ENCODE measurements around the gene RNF225. TPM values are rescaled to one million over a fixed set of nuclear protein-coding genes. Genes with fewer than 3 reads are reported as not detected.
"Not testable (repeated sequence)": the region's sequence is repeated elsewhere in the genome, so short reads cannot be mapped to it uniquely, and the experiment has no call there.

The RNF225 gene
- polyA plus RNA-seq, 3 donors from 2014 or later: not detected

DNA sequence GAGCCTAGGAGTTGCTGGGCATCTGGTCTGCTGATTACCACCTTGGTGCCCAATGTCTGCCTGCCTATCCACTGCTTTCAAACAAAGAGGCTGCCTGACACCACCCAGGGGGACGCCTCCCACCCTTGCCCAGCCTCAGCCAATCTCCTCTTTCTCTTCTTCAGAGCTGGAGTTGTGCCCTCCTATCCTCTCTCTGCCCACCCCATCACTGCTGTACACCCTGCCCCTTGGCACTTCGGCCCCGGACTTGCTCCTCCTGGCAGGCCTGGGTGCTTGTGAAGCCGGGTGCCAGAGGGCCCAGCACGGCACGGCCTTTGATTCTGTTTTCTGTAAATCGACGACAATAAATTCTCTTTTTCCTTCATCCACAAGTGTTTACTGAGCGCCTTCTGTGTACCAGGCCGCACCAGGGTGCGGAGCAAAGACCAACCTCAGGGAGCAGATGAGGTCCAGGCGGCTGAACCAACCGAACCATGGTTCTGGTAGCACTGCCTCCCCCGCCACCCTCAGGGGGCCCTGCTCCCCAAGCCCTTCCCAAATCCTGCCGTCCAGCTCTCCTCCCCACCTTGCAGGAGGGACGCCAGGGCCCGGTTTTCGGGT, 5.0 kb downstream of the RNF225 start:
- Mint-ChIP-seq H3K27me3 (ENCODE audit: low read depth in 3 of 3) (peaks cover 10 to 12% (median 12%) of the 10 kb centered on the region in 3 donors), H3K27ac (peak overlapping the region in 4 of 6 donors; percentile 90 to 96 (median 94)), H3K4me3 (peak overlapping the region; percentile 42 to 93 (median 89))

DNA sequence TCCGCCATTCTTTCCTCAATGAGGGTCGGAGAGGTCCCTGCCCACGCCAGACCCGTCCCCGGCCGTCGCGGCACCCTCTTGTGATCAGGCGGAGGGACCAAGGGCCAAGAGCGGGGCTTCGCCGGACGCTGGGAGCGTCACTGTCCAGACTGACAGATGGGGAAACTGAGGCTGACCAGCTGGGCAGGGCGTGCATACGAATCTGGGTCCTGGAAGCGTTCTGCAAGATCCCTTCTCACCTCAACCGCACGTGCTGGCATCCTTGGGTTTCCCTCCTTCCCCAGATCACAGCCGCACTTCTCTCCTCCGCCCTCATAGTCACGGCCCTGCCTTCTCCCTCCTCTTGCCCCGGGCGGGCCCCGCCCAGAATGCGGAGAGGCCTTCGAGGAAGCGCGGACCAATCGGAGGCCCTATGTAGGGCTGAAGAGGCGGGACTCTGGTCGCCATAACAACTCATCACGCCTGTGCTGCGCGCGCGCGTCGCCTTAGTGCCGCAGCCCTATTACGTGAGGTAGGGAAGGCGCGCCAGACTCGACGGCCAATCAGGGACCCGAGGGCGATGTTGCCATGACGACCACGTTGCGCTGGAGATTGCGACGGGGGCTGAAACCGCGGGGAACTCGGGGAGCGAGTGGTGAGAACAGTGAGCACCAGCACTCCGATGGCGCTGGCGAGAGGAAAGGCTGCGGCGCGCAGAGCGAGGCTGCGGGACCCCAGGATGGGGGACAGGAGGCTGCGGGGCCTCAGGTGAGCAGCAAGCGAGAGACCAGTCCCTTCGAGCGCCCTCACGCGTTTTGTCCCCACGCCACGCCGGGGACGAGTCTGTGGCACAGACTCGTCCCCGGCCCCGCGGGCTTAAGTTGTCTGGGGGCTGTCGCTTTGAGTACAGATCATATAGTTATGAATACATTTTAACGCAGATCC, 5.7 kb downstream of the RNF225 start:
- H3K27me3 Mint-ChIP-seq (ENCODE audit: low read depth in 3 of 3): peaks cover 10 to 12% (median 12%) of the 10 kb centered on the region in 3 donors

More for the DNA sequence above, 5.0 kb downstream of the RNF225 start:
- peaks cover 0 to 4% (median 0%) of the 10 kb centered on the region in 3 donors for H3K36me3 Mint-ChIP-seq
- DNase-seq: no peak
- peaks cover 10 to 15% of the 10 kb centered on the region in 2 donors for H3K4me1 Mint-ChIP-seq
- H3K9me3 Mint-ChIP-seq: no peaks in the 10 kb centered on the region

DNA sequence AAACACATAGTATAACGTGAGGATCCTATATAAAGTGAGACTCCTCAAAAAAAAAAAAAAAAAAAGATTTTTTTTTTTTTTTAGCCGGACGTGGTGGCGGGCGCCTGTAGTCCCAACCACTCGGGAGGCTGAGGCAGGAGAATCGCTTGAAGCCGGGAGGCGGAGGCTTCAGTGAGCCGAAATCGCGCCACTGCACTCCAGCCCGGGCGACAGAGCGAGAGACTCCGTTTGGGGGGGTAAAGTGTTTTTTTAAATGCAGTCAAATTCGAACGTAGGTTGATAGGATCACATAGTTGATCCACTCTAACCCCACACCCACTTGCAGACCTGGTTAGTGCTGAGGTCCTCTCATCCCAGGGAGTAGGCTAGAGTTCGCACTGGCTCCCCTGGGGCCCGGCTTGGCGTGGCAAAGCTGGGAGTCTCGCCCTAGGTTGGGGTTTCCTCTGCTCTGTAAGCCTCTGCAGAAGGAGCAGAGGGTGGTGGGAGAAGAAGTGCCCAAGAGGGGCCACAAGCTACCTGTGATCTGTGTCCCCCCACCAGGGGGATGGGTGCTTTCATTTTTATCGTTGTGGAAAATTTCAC, 6.5 kb downstream of the RNF225 start:
- Mint-ChIP-seq H3K4me1 (peaks cover 14 to 18% of the 10 kb centered on the region in 2 donors), H3K4me3 (peak overlapping the region in 3 of 5 donors; percentile 86 to 92 (median 87)), H3K9me3 (no peaks in the 10 kb centered on the region), H3K27ac (peak overlapping the region in 4 of 6 donors; percentile 90 to 96 (median 95)), H3K36me3 (no peaks in the 10 kb centered on the region), H3K27me3 (ENCODE audit: low read depth in 3 of 3) (peaks cover 10 to 11% (median 11%) of the 10 kb centered on the region in 3 donors)
- peak in 1 of 3 donors; percentile 22 for DNase-seq

More for the DNA sequence above, 5.7 kb downstream of the RNF225 start:
- H3K9me3 Mint-ChIP-seq: no peaks in the 10 kb centered on the region
- peaks cover 10 to 15% of the 10 kb centered on the region in 2 donors for H3K4me1 Mint-ChIP-seq
- H3K4me3 Mint-ChIP-seq: peak overlapping the region; percentile 86 to 93 (median 89)
- H3K36me3 Mint-ChIP-seq: no peaks in the 10 kb centered on the region
- H3K27ac Mint-ChIP-seq: peak overlapping the region; percentile 85 to 96 (median 94)
- DNase-seq: peak; percentile 98 to 99 (median 99)

DNA sequence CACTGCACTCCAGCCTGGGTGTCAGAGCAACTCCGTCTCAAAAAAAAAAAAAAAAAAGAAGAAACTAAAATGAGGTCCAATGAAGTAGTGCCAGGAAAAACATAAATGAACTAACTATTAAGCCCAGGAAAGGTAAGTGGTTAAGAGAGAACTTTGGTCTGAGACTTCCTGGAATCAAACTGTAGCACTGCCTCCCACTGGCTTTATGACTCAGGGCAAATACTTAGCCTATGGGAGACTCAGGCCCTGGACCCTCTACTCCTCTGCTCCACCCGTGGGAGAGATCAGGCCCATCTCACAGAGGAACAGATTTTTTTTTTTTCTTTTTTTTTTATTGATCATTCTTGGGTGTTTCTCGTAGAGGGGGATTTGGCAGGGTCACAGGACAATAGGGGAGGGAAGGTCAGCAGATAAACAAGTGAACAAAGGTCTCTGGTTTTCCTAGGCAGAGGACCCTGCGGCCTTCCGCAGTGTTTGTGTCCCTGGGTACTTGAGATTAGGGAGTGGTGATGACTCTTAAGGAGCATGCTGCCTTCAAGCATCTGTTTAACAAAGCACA, 8.5 kb downstream of the RNF225 start:
- Mint-ChIP-seq H3K27me3 (ENCODE audit: low read depth in 3 of 3) (peaks cover 8 to 12% (median 9%) of the 10 kb centered on the region in 3 donors), H3K4me1 (peaks cover 32 to 34% of the 10 kb centered on the region in 2 donors), H3K27ac (peak overlapping the region in 2 of 6 donors; percentile 26 to 49)
- not testable (repeated sequence) for DNase-seq, H3K9me3 Mint-ChIP-seq, H3K36me3 Mint-ChIP-seq, H3K4me3 Mint-ChIP-seq

- Mint-ChIP-seq H3K9me3 (no peaks in the 10 kb centered on the region), H3K36me3 (no peaks in the 10 kb centered on the region), H3K27me3 (ENCODE audit: low read depth in 3 of 3) (peaks cover 3 to 6% (median 4%) of the 10 kb centered on the region in 3 donors), H3K4me3 (peak overlapping the region; percentile 87 to 97 (median 94)), H3K4me1 (peaks cover 28 to 35% of the 10 kb centered on the region in 2 donors), H3K27ac (peak overlapping the region; percentile 88 to 99 (median 93))
- no peak for DNase-seq
These were observed 11.6 kb downstream of the RNF225 start for GRCh38 chr19:58406818-58407657.

DNA sequence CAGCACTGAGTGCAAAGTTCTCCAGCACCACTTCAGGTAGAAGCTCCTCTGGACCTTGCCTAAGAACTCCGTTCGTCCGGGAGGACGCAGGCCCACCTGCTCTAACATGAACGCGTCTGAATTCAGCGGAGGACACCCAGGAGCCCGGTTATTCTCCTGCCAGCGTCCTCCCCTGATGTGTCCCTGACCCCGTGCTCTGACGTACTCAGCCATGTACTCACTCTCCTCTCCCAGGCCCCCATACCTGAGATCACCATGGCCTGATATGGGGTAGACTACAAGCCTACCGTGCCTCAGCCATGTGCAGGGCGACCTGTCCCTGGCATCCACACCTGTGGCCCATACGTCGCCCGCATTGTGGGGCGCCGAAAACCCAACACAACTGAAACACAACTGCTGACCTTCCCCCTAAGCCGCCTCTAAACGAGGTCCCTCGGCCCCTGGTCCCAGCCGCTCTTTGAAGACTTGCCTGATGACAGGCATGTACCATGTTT, 12.2 kb downstream of the RNF225 start:
- Mint-ChIP-seq H3K9me3 (no peaks in the 10 kb centered on the region), H3K36me3 (no peaks in the 10 kb centered on the region), H3K27me3 (ENCODE audit: low read depth in 3 of 3) (peaks cover 3 to 6% (median 4%) of the 10 kb centered on the region in 3 donors), H3K27ac (peak overlapping the region; percentile 88 to 99 (median 93)), H3K4me1 (peaks cover 28 to 35% of the 10 kb centered on the region in 2 donors), H3K4me3 (peak overlapping the region; percentile 87 to 97 (median 94))
- DNase-seq: no peak

DNA sequence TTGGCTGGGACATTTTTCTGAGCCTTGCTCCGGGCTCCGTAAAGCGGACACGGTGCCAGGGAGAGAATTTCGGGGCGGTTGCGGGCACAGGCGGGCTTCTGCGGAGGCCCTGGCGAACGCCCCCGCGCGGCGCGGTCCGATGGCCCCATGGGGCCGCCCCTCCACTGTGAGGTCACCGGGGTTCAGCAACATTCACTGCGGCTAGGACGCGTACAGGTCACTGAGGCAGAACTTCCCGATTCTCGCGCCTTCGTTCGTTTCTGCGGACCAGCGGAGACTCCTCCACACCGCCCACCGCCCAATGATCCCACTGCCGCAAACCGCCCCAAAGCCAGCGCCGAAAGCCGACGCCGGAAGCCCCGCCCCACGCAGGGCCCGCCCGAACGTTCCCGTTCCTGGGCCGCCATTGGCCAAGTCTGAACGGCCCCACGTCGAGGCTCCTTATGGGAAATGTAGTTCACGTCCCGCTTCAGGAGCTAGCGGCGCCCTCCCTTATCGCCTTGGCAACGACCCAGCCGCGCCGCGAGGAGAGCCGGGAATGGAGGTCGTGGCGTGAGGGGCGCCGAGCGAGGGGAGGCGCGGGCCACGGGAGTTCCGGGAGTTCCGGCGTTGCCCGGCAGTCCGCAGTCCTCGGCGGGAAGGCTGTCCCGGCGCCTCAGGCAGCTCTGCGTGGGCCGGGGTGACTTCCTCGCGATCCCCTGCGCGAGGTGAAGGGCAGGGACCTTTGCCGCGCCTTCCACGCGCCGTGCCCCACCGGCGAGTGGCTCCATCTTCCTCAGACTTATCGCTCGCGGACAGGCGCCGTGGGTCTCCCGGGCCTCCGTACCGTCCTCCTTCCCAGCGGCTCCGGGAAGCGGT, 12.9 kb downstream of the RNF225 start, which contains the start of gene ZNF584:
ZNF584 (plus strand) TSS at position 498 of the 858 bp plus-strand sequence. CDS start 499 bp downstream, outside the sequence.
- H3K4me1 Mint-ChIP-seq: peaks cover 28 to 35% of the 10 kb centered on the region in 2 donors
- no peaks in the 10 kb centered on the region for H3K36me3 Mint-ChIP-seq
- peak; percentile 90 to 91 (median 91) for DNase-seq
- H3K27ac Mint-ChIP-seq: peak within 1 kb of the TSS; percentile 88 to 99 (median 93)
- H3K27me3 Mint-ChIP-seq (ENCODE audit: low read depth in 3 of 3): peaks cover 3 to 6% (median 4%) of the 10 kb centered on the region in 3 donors
- peak within 1 kb of the TSS; percentile 87 to 97 (median 94) for H3K4me3 Mint-ChIP-seq
- H3K9me3 Mint-ChIP-seq: no peaks in the 10 kb centered on the region

DNA sequence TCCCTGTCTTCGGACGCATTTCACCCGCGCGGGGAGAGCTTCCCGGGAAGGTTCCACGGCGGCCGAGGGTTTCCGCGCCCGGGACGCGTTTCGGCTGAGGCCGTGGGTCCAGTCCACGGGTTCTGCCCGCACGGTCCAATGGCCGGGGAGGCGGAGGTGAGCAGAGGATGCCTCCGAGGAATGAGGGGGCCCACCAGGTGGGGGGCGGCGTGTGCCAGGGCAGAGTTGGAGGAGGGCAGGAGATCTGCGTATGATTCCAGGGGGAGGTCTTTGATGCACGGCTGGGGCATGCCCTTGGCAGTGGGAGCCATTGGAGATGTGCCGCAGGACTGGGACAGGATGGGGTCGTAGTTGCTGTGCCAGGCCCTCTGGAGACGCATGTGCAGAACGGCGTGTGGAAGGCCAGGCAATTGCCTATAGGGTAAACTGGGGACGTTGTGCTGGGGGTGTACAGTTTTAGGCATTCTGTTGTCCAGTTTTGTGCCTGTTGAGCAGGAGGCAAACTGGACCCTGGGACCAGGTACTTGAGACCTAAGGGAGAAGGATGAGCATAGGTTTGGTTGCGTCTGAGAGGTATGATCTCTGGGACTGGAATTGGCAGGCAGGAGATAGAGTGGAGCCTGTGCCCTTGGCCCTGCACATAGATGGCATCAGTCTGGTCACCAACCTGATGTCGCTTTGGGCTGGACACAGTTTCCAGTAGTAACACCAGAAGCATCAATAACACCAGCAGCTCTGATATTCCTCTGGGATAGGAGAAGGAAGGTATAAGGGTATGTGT, 13.7 kb downstream of the RNF225 start:
- H3K9me3 Mint-ChIP-seq: no peaks in the 10 kb centered on the region
- no peaks in the 10 kb centered on the region for H3K36me3 Mint-ChIP-seq
- peak overlapping the region; percentile 80 to 97 (median 94) for H3K4me3 Mint-ChIP-seq
- H3K4me1 Mint-ChIP-seq: peaks cover 28 to 35% of the 10 kb centered on the region in 2 donors
- H3K27ac Mint-ChIP-seq: peak overlapping the region; percentile 17 to 87 (median 66)
- peaks cover 3 to 6% (median 4%) of the 10 kb centered on the region in 3 donors for H3K27me3 Mint-ChIP-seq (ENCODE audit: low read depth in 3 of 3)
- DNase-seq: no peak

DNA sequence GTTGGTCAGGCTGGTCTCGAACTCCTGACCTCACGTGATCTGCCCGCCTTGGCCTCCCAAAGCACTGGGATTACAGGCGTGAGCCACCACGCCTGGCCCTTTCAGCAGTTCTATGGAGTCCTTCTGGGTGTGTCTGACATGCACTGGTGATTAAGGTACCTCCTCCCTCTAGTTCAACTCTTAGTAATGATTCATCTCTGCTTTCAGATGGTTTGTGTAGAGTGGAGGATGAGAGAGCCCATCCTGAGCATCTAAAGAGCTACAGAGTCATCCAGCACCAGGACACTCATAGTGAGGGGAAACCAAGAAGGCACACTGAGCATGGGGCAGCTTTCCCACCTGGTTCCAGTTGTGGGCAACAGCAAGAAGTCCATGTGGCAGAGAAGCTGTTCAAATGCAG, 21.1 kb downstream of the RNF225 start:
- DNase-seq: no peak
- Mint-ChIP-seq H3K27ac (no peak overlapping the region), H3K4me3 (no peak overlapping the region), H3K36me3 (peaks cover 20 to 32% (median 32%) of the 10 kb centered on the region in 3 donors), H3K4me1 (no peaks in the 10 kb centered on the region), H3K27me3 (ENCODE audit: low read depth in 3 of 3) (peaks cover 0 to 7% (median 0%) of the 10 kb centered on the region in 3 donors), H3K9me3 (peaks cover 0 to 2% (median 0%) of the 10 kb centered on the region in 6 donors)

- Mint-ChIP-seq H3K36me3 (peaks cover 20 to 32% (median 32%) of the 10 kb centered on the region in 3 donors), H3K27ac (no peak overlapping the region), H3K4me1 (no peaks in the 10 kb centered on the region), H3K9me3 (peaks cover 0 to 2% (median 0%) of the 10 kb centered on the region in 6 donors), H3K4me3 (no peak overlapping the region), H3K27me3 (ENCODE audit: low read depth in 3 of 3) (peaks cover 0 to 7% (median 0%) of the 10 kb centered on the region in 3 donors)
- DNase-seq: no peak
These were observed 21.6 kb downstream of the RNF225 start for GRCh38 chr19:58417071-58417470.

- no peak for DNase-seq
- peaks cover 33 to 76% (median 48%) of the 10 kb centered on the region in 6 donors for H3K9me3 Mint-ChIP-seq
- H3K4me1 Mint-ChIP-seq: no peaks in the 10 kb centered on the region
- H3K27ac Mint-ChIP-seq: no peak overlapping the region
- H3K36me3 Mint-ChIP-seq: peaks cover 5 to 13% (median 8%) of the 10 kb centered on the region in 3 donors
- H3K27me3 Mint-ChIP-seq (ENCODE audit: low read depth in 3 of 3): peaks cover 2 to 5% (median 4%) of the 10 kb centered on the region in 3 donors
- H3K4me3 Mint-ChIP-seq: no peak overlapping the region
These were observed 33.2 kb downstream of the RNF225 start for GRCh38 chr19:58428617-58429016.
